Activated T-helper 1 cell treated with Interleukin-2 at 50 U/mL for 16 hours (primary cell): ENCODE results near the gene MRPL28.
"Not testable (repeated sequence)": the region's sequence is repeated elsewhere in the genome, so short reads cannot be mapped to it uniquely, and the experiment has no call there.

Source experiments
- DNase-seq: peaks from one replicate; pipeline ENCODE4 v3.0.0-alpha.2; 2020; ENCODE audit warnings: low read depth

Gene MRPL28

GRCh38 chr16:339680-340079 is 30.7 kb downstream of the MRPL28 start:
- DNase-seq, result no peak

- DNase-seq, result no peak
These were observed 32.3 kb downstream of the MRPL28 start for GRCh38 chr16:337975-338575.

- no peak for DNase-seq
These were observed 32.9 kb downstream of the MRPL28 start for GRCh38 chr16:337437-337836.

GRCh38 chr16:336269-336668 is 34.1 kb downstream of the MRPL28 start:
- DNase-seq, result no peak

GRCh38 chr16:334861-335632 is 35.3 kb downstream of the MRPL28 start:
- DNase-seq, result not testable (repeated sequence)

DNA sequence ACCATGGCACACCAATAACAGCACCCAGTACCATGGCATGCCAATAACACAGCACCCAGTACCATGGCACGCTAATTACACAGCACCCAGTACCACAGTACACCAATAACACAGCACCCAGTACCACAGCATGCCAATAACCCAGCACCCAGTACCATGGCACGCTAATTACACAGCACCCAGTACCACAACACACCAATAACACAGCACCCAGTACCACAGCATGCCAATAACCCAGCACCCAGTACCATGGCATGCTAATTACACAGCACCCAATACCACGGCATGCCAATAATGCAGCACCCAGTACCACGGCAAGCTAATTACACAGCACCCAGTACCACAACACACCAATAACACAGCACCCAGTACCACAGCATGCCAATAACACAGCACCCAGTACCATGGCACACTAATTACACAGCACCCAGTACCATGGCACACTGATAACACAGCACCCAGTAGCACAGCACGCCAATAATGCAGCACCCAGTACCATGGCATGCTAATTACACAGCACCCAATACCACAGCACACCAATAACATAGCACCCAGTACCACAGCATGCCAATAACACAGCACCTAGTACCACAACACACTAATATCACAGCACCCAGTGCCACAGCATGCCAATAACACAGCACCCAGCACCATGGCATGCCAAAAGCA is 36.0 kb downstream of the MRPL28 start:
- DNase-seq, result not testable (repeated sequence)

- DNase-seq, result no peak
These were observed 36.8 kb downstream of the MRPL28 start for GRCh38 chr16:333406-334094.

GRCh38 chr16:331181-331814 is 39.0 kb downstream of the MRPL28 start:
- DNase-seq, result not testable (repeated sequence)

DNA sequence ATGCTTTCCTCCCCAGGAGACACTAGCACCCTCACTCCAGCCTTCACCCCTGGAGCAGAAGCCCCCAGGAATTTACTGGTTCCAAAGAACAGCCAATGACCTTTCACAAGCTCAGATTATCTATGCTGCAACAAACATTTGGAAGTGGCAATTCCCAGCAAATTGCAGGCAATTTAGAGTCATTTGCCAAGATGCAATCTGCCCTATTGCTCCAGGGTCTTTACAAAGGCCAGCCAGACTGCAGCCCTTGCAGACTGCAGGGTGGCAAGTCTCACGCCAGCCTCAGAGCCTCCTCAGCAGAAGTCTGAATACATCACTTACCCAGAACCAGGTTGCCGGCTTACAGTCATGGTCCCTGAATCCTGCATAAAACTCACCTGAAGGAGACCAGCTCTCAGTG is 39.6 kb downstream of the MRPL28 start:
- no peak for DNase-seq

DNA sequence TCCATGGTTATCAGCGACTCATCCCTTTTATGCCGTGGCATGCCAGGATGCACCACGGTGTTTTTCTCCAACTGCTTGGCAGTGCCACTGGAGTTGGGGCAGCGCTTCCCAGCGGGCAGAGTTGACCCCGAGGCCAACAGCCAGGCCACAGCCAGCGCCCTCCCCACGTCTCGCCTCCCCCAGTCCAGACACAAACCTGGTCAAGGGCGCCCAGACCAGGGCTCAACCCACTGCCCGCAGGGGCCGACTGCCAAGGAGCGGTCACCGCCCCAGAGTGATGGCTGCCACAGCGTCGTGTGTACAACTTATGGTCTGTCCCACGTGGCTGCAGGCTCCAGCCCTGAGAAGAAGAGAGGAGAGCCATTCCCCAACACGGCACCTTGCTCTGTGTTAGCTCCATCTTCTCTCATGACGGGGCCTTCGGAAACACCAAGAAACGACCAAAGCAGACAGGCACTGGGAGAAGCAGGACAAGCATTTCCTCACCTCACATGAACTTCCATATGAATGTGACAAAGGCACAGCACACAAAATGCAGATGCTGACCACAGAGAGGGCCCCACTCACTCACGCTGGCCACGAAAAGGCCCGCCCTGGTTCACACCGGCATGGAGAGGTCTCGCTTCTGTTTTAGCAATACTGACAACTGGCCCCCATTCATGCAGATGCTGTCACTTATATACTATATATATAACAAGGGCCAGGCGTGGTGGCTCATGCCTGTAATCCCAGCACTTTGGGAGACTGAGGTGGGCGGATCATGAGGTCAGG is 44.8 kb downstream of the MRPL28 start:
- DNase-seq, result no peak

- DNase-seq, result peak; percentile 65
These were observed 45.6 kb downstream of the MRPL28 start for GRCh38 chr16:324451-325334.

DNA sequence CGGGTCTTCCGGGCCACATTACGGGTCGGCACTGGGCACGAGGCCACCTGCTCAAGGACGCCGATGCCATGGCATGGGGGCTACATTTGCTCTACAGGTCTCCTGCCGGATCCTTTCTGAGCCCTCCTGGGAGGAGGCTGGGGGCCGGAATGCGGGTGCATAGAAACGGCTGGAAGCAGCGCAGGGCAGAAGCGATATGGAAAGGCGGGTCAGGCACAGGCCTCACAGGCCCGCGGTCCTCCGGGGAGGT is 46.2 kb downstream of the MRPL28 start:
- DNase-seq, result no peak

- no peak for DNase-seq
These were observed 47.7 kb downstream of the MRPL28 start for GRCh38 chr16:322476-323143.

DNA sequence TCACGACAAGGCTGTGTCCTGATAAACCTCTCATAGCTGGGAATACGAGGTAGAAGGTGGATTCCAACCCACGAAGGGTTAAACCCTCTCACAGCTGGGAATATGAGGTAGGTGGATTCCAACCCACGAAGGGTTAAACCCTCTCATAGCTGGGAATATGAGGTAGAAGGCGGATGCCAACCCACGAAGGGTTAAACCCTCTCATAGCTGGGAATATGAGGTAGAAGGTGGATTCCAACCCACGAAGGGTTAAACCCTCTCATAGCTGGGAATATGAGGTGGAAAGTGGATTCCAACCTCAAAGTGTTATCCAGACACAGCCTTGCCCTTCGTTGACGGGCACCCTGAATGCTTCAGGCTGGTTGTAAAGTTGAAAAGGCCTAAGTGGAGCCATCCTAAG is 48.8 kb downstream of the MRPL28 start:
- no peak for DNase-seq

GRCh38 chr16:320206-320605 is 50.1 kb downstream of the MRPL28 start:
- DNase-seq, result no peak

- DNase-seq, result no peak
These were observed 51.7 kb downstream of the MRPL28 start for GRCh38 chr16:318628-319027.

DNA sequence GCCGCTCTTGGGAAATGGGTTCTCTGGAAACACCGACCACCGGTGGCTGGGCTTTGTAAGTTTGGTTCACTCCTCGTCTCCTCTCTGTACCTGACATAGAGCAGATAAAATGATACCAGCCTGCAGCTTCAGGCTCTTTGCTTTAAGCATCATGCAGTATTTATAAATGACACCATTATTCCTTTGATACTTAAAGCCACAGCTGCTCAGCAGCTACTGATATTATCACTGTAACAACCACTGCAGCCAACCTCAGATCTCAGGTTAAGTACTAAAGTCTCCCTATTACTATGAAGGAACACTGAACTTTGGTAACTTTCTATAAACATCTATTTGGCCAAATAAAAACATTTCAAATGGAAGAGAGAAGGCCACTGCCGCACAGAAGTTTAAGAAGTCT is 52.8 kb downstream of the MRPL28 start:
- no peak for DNase-seq
